ENCODE data around the gene NDUFC2.
"Not testable (repeated sequence)": the region's sequence is repeated elsewhere in the genome, so short reads cannot be mapped to it uniquely, and the experiment has no call there.

NDUFC2 gene

DNA sequence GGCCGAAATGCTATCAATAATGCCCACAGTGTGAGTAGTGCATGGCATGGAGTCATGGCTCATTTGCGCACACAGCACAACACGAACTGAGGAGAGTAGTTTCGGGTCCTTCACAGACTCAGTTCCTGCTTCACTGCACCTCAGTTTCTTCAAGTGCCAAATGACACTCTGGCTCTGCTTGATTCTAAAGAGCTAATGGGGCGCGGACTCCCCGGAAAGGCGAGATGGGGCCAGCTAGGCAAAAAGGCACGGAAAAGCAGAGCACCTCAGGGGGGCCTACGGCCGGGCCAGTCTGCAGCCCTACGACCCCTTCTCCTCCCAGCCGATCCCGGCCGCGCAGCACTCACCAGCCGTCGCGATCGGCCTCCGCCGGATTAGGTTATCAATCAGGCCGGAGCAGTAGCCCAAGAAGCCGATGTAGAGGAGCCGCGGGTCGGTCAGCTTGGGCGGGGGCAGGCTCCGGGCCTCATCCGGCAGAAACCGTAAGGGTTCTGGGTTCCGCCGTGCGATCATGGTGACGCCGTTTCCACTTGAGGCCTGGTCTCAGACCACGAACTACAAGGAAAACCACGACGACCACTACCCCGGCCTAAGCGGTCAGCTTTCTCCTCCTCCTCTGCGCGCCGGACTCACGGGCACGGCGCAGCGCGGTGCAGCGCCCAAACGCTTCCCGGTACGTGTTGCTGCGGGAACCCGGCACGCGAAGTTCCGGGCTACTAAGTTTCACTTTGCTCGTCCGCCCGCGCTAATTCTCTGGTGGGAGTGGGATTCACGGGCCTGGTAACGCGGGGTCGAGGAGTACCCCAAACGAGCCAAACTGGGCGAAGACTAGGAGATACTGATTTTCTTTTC, at the start of gene NDUFC2:
Gene NDUFC2 (minus strand): TSS at position 631 of the 852 bp plus-strand sequence. CDS start 118 bp downstream, at position 513.
- peak; percentile 75 for DNase-seq
- in situ Hi-C loops (cut with HindIII; ENCODE audit: low pct_ligation_motif_present, low pct_unique_long_range_greater_than_20kb, low sequenced_read_pairs): no loop called here

DNA sequence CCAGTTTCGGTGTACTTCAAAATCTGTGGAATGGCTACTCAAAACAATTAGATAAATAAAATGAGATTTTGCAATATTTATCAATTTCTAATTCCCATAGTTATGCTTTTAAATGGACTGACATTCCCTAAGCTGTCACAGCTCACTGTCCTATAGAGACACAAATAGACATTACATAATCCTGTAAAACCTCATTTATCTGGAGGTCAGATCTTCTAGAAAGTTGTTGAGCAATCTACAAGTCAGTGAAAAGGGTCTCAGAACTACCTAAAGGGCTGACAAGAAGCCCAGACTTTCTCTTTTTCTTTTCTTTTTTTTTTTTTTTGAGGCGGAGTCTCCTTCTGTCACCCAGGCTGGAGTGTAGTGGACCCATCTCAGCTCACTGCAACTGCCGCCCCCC, 47.7 kb upstream of the NDUFC2 start:
- in situ Hi-C loops (cut with HindIII; ENCODE audit: low pct_ligation_motif_present, low pct_unique_long_range_greater_than_20kb, low sequenced_read_pairs): no loop called here
- DNase-seq: no peak

DNA sequence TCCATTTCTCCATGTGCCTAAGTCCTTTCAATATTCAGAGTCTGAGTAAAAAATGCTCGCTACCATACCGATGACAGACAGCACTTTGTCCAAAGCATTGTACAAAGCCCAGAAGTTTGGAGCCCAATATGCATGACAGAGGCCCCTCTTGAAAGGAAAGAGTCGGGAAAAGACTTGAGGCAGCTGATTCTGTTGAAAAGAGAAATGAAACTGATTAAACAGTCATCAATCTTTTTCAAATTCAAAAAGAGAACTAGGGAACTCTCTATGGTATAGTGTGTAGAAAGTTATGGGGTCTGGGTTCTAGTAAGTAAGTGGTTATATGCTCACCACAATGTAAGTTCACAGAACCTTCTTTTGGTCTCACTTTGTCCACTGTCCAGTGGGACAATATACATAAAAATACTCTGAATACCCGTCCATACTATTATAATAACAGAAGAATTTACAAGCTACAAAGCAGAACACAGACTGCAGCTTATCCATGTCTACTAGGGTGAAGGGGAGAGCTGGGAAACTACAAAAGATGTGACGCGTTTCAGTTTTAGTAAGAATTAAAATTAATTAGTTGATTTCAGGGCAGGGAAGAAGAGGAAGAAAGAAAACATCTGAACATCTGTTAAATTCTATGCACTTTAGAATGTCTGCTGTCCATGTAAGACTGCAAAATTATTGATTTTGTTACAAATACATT, 33.1 kb upstream of the NDUFC2 start:
- no peak for DNase-seq
- in situ Hi-C loops (cut with HindIII; ENCODE audit: low pct_ligation_motif_present, low pct_unique_long_range_greater_than_20kb, low sequenced_read_pairs): no loop called here

DNA sequence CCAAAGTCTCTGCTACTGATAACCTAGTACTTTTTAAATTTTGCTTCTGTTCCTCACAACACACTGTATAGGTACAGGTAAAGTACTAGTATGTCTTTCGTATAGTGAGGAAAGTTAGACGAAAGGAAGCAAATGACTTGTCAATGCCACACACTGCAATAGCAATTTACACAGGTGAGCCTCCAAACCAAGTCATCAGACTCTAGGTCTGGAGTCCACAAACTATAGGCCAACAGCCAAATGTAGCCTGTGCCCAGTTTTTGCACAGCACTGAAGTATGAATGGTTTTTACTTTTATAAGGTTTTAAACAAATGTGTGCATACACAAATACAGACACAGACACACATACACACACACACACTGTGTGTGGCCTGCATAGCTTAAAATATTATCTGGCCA, 31.6 kb upstream of the NDUFC2 start:
- in situ Hi-C loops (cut with HindIII; ENCODE audit: low pct_ligation_motif_present, low pct_unique_long_range_greater_than_20kb, low sequenced_read_pairs): no loop called here
- DNase-seq: no peak

DNA sequence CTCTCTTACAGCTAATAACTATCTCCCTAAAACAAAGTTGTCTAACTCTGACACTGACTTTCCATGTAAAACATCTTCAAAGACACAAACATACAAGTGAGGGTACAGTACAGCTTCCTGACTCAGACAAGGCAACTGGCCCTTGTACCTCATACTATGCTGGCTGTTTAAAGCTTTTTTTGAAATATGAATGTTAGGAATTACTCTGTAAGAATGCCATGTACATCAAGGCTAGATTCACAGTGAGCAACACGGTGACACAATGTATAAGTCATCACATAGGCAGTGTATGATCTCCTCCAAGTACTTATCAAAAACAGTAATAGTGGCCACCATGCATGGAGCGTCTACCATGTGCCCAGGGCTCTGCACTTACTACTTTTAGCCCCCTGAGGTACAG, 31.2 kb upstream of the NDUFC2 start:
- in situ Hi-C loops (cut with HindIII; ENCODE audit: low pct_ligation_motif_present, low pct_unique_long_range_greater_than_20kb, low sequenced_read_pairs): no loop called here
- DNase-seq: no peak

DNA sequence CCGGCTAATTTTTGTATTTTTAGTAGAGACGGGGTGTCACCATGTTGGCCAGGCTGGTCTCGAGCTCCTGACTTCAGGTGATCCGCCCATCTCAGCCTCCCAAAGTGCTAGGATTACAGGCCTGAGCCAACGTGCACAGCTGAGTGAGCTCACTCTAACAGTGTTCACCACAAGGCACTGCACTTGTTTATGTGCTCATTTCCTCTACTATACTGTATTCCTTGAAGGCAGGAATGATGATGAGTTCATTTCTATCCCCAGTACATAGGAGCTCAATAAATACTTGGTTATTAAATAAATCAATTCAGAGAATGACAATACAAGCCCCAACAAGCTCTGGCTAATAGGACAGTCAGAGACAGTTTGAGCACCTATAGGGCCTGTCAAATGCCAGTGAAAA, 30.7 kb upstream of the NDUFC2 start:
- in situ Hi-C loops (cut with HindIII; ENCODE audit: low pct_ligation_motif_present, low pct_unique_long_range_greater_than_20kb, low sequenced_read_pairs): no loop called here
- DNase-seq: no peak

DNA sequence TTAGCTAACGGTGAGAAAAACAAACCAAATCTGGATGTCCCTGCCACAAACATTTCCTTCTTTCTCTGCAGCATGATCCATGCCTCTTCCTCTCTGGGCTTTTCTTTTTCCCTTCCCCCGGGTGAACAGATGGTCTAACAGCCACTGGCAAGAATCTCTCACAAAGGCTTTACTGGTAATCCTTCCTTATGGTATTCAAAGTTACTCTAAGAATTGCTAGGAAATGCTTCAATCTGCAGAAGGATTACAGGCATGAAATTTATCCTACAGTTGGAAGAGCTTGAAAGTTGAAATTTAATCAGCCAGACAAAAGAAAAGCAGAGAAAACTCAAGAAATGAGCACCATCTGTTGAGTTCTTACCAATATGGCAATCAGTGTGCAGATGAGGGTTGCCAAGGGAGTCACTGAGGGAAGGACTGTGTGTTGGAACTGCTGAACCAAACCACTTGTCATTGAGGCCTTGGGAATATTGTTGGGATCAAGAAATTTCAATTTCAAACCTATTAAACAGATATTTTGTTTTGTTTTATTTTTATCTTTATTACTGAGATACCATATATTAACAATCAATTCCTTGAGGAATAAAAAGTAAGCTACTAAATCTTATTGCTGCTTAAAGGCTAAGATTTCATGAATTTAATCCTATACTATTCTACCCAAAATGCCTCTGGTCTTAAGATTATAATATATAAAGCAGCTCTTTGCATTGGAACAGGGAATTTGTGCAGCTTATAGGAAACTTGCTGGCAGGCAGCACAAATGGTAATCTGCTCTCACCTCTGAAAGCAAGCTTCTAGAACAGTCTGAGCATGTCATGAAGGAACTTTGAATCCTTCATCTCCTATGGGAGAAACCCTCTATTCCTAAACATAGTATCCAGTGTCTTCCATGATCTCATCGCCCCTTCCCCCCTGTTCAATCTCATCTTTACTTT, 29.7 kb upstream of the NDUFC2 start:
- in situ Hi-C loops (cut with HindIII; ENCODE audit: low pct_ligation_motif_present, low pct_unique_long_range_greater_than_20kb, low sequenced_read_pairs): no loop called here
- no peak for DNase-seq

DNA sequence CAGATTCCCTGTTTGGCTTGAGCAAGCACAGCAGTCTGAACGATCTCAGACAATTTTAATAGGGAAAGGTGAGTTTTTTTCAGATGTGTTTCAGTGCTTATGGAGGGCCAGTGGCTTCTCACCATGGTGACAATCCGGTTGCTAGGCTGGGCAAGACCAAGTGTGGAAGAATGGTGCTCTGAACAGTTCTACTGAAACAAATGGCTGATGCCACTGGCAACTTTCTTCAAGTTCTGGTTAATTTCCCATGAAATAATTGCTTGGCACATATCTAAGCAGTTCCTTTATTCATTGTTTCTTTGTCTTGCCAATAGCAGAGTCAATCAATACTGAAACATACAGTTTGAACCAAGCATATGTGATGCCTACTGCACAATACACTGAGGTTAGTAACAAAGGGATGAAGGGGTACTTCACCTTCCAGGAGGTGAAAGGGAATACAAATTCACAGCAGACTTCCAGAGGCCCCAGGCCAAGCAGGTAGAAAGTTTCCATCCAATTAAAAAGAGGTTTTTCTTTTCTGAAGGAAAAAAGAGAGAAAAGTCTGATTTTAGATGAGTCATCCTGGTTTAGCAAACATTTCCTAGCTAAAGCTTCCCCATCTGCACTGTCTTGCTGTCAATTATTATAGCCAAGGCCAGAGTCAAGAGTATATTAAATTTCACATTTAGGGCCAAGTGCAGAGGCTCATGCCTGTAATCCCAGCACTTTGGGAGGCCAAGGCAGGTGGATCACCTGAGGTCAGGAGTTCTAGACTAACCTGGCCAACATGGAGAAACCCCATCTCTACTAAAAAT, 21.2 kb upstream of the NDUFC2 start:
- in situ Hi-C loops (cut with HindIII; ENCODE audit: low pct_ligation_motif_present, low pct_unique_long_range_greater_than_20kb, low sequenced_read_pairs): no loop called here
- peak; percentile 9 for DNase-seq

DNA sequence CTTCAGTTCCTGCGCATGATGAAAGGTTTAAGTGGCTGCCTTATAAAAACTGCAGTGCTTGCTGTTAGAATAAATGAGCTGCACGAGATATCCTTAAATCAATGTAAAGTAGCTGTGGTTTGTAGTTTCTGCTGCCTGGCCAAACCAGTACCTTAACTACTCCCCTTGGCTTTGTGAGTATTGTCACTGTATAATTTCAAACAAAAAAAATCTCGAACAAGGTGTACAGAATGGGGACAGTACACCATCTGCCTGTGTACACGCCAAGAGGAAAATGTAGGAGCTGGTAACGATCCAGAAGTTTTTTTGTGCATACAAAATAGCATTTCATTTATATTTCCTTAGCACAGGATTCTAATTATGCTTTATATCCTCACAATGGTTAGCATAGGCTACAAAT, 20.6 kb upstream of the NDUFC2 start:
- in situ Hi-C loops (cut with HindIII; ENCODE audit: low pct_ligation_motif_present, low pct_unique_long_range_greater_than_20kb, low sequenced_read_pairs): no loop called here
- DNase-seq: no peak

DNA sequence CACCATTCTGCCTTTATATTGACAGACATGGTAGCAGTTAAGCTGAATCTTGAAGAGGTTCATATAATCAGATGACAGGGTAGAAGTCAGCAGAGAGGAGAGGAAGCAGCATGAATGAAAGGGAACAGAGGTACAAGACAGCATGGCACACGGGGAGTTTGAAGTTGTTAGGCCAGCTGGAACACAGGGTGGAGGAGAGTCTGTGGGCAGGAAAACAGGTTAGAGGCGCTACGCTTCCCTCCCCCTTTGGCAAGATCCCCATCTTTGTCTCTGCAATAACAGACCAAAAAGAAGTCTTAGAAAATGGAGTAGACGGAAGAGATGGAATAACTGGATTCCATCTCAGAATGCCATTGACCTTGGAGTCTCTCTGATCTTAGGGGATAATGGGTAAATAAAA, 20.0 kb upstream of the NDUFC2 start:
- no peak for DNase-seq
- in situ Hi-C loops (cut with HindIII; ENCODE audit: low pct_ligation_motif_present, low pct_unique_long_range_greater_than_20kb, low sequenced_read_pairs): no loop called here

DNA sequence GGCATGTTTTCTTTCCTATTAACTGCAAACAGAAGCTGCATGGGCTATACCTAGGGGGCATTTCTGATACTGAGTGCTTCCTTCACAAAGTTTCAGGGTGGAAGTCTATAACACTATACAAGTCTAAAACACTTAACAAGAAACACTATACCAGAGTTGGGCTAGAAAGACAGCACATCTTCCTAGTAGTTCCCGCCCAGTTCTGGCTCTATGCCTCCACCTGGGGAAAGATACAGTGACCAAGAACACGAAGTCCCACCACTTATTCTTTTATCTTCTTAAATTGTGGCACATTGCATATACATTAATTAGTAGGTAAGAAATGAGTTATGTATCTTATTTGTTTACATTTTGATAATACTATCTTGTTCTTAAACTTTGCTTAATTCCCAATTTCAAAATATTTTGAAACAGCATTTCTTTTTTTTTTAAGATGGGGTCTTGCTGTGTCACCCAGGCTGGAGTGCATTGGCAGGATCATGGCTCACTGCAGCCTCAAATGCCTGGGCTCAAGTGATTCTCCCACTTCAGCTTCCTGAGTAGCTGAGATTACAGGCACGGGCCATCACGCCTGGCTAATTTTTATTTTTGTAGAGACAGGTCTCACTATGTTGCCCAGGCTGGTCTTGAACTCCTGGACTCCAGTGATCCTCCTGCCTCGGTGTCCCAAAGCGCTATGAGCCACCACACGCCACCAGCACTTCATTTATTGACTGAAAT, 18.2 kb upstream of the NDUFC2 start:
- in situ Hi-C loops (cut with HindIII; ENCODE audit: low pct_ligation_motif_present, low pct_unique_long_range_greater_than_20kb, low sequenced_read_pairs): no loop called here
- DNase-seq: no peak

DNA sequence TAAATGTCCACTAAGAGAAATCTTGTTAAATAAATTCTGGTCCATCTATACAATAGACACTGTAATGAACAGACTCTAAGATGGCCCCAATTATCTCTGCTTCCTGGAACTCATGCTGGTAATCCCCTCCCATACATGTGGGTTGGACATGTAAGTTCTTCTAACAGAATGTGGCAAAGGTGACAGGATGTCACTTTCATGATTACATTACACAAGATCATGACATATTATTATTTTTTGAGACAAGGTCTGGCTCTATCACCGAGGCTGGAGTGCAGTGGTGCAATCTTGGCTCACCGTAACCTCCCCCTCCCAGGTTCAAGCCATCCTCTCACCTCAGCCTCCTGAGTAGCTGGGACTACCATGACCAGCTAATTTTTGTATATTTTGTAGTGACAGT, 14.6 kb upstream of the NDUFC2 start:
- in situ Hi-C loops (cut with HindIII; ENCODE audit: low pct_ligation_motif_present, low pct_unique_long_range_greater_than_20kb, low sequenced_read_pairs): no loop called here
- no peak for DNase-seq

DNA sequence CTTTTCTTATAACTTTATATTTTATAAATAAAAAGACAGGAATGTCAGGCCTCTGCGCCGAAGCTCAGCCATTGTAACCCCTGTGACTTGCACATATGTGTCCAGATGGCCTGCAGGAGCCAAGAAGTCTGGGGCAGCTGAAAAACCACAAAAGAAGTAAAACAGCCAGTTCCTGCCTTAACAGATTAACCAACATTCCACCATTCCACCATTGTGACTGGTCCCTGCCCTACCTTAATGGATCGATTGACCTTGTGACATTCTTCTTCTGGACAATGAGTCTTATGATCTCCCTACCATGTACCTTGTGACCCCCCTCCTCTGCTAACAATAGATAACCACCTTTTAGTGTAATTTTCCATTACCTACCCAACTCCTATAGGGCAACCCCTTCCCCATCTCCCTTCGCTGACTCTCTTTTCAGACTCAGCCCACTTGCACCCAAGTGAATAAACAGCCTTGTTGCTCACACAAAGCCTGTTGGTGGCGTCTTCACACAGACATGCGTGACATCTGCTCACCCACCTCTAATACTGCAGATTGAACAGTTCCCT, 6.9 kb upstream of the NDUFC2 start:
- DNase-seq; in situ Hi-C loops (cut with HindIII; ENCODE audit: low pct_ligation_motif_present, low pct_unique_long_range_greater_than_20kb, low sequenced_read_pairs): not testable (repeated sequence)

DNA sequence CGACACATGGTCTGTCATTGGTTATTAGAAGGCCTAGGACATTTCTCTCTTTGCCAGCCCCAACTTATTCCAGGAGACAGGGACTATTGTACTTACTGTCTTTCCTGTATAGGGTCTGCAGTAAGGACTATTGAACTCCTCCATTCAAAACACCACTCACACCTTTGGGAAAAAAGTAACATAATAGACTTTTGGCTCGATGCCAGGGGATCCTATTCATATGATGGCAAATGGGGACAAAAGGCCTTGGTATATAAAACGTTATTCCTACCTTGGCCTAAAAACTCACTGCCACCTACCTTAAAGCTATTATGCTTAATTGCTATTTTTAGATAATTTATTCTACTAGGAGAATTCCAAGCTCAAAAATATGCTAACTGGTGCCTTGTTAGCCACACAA, 6.3 kb upstream of the NDUFC2 start:
- no peak for DNase-seq
- in situ Hi-C loops (cut with HindIII; ENCODE audit: low pct_ligation_motif_present, low pct_unique_long_range_greater_than_20kb, low sequenced_read_pairs): no loop called here

DNA sequence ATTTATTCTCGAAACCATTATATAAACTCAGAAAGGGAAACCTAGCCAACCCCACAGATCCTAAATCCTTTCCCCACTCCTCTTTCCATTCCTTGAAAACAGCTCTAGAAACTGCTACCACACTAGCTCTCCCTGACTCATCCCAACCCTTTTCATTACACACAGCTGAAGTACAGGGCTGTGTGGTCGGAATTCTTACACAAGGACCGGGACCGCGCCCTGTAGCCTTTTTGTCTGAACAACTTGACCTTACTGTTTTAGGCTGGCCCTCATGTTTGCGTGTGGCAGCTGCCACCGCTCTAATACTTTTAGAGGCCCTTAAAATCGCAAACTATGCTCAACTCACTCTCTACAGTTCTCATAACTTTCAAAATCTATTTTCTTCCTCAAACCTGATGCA, 4.8 kb upstream of the NDUFC2 start:
- in situ Hi-C loops (cut with HindIII; ENCODE audit: low pct_ligation_motif_present, low pct_unique_long_range_greater_than_20kb, low sequenced_read_pairs); DNase-seq: not testable (repeated sequence)

DNA sequence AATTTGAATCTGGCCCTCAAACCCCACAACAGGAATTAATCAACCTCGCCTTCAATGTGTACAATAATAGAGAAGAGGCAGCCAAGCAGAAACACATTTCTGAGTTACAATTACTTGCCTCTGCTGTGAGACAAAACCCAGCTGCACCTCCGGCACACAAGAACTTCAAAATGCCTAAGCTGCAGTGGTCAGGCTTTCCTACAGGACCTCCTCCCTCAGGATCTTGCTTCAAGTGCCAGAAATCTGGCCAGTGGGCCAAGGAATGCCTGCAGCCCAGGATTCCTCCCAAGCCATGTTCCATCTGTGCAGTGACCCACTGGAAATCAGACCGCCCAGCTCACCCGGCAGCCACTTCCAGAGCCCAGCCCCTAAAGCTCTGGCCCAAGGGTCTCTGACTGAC, 3.4 kb upstream of the NDUFC2 start:
- DNase-seq: no peak
- in situ Hi-C loops (cut with HindIII; ENCODE audit: low pct_ligation_motif_present, low pct_unique_long_range_greater_than_20kb, low sequenced_read_pairs): no loop called here

DNA sequence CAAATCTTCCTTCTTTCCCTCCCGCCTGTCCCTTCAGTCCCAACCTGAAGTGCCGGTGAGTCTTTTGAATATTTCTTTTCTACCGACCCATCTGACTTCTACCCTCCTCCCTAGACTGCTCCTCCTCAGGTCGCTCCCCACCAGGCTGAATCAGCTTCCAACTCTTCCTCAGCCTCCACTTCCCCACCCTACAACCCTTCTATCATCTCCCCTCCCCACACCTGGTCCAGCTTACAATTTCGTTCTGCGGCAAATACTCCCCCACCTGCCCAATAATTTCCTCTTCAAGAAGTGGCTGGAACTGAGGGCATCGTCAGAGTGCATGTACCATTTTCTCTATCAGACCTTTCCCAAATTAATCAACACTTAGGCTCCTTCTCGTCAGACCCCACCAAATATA, 2.5 kb upstream of the NDUFC2 start:
- no peak for DNase-seq
- in situ Hi-C loops (cut with HindIII; ENCODE audit: low pct_ligation_motif_present, low pct_unique_long_range_greater_than_20kb, low sequenced_read_pairs): no loop called here

Measured in ACHN (cell line).